Measurements from ENCODE around the gene HJURP.

HJURP gene

DNA sequence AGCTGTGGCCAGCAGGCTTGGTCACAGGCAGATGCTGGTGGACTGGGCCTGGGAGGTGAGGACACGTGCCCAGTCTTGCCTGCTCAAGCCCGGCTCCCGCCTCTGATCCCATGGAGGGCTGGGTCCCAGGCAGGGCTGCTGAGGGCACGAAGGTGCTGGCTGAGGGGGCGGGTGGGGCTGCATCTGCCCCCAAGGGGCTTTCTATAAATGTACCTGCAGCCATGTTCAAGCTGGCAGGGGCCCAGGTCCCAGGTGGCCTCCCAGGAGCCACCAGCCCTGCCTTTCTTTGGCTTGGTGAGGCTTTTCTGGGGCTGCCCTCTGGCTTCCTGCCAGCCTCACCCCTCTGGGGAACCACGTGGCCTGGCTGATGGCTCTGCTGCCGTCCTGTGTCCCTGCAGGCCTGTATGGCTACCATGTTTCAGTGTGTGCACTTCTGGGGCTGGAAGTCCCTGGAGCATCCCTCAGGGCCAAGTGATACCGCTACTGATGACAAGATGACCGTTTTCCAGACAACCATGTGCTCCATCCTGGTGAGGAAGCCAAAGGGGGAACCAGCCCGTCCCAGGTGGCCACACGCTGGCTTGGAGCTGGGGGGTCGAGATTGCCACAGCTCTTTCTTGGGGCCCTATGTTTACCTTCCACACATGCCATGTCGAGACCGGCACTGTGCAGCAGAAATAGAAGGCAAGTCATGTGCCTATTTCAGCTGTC, 23.2 kb downstream of the HJURP start:
- DNase-seq (ENCODE audit: low read depth), result no peak

DNA sequence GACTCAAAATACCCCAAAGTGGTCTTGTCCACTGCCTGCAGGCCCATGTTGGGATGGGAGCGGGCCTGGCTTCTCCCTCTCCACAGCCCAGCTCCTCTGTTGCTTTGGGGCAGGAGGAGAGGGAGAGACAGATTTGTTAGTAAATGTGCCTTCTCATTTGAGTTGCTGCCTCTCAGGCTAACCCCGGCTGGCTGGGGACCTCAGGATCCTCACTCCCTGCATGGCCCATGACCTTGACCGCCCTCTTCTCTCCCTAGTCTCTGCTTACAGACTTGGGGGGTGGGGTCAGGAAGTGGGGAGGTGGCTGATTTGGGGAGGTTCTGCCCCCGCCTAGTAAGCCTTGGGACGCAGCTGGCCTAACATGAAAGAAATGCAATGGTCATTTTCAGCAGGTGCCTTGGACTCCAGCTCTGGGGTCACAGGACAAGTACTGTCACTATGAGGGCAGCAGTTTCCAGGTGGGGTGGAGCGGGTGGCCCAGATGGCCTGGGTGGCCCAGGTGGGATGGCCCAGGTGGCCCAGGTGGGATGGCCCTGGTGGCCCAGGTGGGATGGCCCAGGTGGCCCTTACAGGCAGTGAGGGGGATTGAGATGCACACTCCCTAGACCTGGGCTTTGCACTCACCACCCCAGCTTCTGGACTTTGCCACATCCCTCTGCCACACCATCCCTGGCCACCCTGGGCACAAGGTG, 24.1 kb downstream of the HJURP start:
- no peak for DNase-seq (ENCODE audit: low read depth)

DNA sequence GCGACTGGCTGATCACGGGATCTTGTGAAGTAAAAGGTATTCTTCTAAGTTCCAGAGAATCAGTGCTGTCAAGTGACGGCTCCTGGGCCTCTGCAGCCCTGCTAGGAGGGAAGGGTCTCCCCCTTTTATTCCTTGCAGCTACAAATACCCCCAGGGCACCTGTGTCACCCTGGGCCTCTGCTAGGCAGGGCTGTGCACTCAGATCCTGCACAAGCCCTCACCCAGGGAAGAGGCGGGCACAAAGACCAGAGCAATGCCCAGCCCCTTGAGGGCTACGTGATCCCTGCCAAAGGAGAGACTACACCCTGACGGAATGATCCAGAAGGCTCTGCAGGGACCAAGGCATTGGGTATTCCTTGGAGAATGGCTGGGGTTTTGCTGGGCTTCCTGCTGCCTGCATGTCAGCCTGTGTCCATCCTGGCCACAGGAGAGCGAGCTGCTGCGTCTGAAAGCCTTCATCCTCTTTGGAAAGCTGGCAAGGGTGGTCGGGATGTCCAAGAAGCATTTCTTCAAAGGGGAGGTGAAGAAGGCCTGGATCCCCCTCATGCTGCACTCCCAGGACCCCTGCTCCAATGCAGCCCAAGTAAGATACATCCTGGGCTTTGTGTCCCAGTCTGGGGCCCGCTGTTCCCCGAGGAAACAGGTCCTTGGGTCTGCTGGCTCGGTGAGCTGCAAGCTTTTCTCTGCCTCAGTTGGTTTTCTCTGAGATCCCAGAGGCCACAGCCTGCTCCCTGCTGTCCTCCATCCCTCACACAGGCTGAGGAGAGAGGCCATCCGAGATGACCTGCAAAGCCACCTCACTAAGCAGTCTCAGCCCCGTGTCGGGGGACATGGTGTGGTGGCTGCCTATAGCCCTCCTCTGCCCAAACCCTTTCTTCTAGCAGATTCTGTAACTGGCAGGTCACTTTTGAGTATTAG, 24.9 kb downstream of the HJURP start:
- DNase-seq (ENCODE audit: low read depth), result no peak

DNA sequence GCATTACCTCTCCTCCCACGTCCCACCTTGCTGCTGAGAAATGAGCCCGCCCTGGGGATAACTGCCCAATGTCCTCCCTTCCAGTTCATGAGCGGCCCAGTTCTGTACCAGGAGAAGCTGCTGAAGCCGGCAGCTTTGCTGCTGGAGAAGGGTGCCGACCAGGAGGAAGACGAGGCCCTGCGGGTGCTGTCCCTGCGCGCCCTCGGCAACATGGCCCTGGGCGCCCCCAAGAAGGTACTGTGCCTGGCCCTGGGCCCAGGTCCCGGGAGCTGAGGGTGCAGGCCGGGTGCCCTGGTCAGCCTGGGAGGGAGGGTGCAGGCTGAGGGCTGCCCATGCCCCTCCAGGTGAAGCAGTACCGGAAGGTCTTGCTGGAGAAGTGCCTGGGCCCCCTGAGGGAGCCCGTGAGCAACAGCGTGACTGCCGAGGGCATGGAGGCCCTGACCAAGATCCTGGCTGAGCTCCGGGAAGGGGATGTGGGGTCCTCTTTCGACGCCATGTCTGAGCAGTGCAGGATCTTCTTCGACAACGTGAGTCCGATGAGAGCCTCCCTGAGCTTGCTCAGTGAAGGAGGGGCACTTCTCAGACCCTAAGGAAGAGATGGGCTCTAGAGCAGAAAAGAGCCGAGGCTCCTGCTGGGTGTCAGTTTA, 25.7 kb downstream of the HJURP start:
- no peak for DNase-seq (ENCODE audit: low read depth)

DNA sequence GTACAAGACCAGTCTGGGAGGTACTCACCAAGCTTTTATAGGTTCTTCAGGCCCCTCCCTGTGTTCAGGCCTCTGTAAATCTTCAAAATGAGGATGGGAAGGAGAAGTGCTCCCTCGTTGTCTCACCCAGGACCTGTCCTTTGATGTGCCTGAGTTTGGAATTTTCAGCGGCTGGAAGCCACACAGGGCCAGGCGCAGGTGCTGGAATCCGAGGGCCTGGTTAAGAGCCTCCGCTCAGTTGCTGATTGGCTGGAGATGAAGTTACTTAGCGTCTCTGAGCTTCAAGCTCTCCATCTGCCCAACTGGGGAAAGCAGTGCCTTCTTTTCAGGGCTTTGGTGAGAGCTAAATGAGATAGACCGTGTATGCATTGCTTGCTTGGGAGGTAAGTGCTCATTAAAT, 30.0 kb downstream of the HJURP start:
- no peak for DNase-seq (ENCODE audit: low read depth)

DNA sequence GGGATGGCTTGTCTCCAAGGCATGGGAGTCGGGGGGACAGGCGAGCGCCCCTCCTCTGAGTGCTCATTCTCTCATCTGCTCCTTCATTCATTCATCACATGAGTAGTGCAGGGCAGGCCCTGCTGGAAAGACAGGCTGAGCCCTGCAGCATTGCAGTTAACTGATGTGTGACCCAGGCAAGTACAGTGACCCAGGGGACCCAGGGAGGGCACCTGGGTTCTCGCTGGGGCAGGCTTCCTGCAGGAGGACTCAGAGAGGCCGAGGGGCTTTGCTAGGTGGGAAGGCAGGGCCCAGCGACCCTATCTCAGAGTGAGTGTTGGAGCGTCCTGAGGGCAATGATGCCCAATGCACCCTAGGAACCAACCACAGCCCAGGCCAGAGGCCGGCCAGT, 30.6 kb downstream of the HJURP start:
- no peak for DNase-seq (ENCODE audit: low read depth)

DNA sequence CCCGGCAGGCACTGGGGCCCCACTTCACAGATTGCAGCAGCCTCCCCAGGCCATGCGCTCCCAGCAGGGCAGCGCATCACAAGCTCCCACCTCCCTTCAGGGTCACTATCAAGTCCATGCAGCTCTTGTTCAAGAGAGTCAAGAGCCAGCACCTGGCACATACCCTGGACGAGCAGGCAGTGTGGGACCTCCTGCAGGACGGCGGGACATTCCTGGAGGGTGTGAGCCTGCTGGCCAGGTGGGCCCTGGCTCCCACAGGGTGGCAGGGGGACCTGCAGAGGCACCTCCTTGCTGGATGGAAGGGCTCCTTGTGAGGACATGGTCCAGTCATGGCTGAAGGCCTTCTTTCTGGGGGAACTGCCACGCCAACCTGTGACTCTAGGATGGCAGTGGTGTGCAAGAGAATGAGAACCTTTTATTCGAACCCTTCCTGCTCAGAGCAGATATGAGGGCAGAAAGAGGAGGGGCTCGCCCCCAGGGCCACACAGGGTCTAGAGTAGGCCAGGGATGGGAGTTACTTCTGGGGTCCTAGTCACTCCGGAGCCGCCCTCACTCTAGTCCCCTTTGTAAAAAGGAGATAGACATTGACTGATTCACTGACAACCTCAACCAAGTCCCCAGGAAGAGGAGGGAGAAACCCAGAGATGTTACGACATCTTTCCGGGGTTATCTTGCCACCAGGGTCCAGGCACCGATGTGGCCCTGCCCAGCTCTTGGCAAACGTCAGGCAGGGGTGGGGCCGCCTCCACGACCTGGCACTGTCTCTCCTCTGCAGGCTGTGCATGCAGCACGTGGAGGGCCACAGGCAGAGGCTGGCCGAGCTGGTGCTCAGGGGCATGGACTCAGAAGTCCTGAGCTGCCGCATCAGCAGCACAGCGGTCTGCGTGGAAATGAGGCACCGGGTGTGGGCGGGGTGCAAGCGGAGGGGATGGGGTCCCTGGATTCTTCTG, 31.3 kb downstream of the HJURP start:
- no peak for DNase-seq (ENCODE audit: low read depth)

DNA sequence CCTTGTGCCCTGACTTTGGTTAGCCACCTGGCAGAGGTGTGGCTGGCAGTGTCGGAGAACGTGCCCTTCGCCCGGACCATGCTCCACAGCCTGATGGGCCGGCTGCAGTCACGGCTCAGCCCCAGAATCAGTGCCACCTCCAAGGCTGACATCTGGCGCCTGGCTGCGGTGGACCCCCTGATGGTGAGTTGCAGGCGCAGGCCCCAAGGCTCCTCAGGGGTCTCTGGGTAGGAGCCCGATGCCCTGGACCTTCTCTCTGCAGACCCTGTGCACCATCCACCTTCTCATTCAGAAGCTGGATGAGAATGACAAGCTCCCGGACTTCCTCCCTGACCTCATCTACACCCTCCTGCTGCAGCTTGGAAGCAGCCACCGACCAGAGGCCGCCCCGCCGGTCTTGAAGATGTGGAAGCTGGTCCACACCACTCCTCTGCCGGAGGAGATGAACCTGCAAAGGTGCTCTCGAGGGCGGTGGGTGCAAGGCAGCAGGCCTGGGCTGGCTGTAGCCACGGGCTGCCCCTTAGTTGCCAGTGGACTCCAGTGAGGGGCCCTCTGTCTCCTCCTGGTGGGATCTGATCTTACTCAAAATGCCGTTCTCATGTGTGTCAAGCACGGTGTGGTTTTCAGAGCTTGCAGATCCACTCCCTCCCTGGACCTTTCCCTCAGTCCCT, 32.1 kb downstream of the HJURP start:
- DNase-seq (ENCODE audit: low read depth), result no peak

DNA sequence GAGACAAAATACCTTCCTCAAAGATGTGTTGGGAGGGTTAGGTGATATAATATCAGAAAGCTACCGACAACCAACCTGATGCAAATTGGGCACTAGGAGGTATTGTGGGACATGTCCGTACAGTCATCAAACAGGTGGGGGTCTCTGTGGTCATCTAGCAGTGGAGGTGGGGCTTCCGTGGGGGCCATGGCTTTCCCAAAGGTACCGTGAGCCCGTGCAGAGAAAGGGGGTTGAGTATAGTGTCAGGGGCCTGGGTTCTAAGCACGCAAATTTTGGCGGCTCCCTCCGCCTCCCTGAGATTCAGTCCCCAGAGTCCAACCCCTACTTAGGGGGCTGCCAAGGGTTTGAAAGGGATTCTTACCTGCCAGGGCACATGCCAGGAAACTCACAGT, 32.6 kb downstream of the HJURP start:
- no peak for DNase-seq (ENCODE audit: low read depth)

DNA sequence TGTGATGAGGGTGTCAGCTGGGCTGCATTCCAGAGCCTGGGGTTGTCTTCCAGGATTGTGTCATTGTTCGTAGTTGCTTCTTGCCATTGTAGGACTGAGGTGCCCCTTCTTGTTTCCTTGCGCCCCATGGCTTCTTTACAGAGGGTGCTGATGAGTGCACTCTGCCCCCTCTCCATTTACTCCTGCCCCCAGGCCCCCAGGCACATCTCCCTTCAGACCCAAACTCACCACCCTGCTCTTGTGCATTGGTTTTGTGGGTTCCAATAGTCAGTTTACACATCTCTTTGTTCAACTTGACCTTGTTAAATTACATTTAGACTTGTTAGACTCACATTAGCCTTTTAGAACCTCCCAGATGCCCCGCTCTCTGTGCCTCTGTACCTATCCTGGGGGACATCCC, 33.1 kb downstream of the HJURP start:
- DNase-seq (ENCODE audit: low read depth), result no peak

DNA sequence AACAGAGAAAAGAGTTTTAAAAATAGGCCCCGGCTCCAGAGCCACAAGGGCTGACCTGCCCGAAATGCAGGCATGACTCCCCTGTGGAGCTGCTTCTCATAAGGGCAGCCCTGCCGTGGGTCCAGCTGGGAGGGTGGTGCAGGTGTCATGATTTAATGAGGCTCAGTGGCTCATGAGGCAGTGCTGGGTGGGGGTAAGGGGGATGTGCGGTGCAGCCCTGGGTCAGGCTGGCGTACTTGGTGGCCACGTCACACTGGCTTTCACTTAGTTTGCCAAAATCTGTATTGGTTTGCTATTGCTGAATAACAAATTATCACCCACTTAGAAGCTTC, 33.6 kb downstream of the HJURP start:
- no peak for DNase-seq (ENCODE audit: low read depth)

DNA sequence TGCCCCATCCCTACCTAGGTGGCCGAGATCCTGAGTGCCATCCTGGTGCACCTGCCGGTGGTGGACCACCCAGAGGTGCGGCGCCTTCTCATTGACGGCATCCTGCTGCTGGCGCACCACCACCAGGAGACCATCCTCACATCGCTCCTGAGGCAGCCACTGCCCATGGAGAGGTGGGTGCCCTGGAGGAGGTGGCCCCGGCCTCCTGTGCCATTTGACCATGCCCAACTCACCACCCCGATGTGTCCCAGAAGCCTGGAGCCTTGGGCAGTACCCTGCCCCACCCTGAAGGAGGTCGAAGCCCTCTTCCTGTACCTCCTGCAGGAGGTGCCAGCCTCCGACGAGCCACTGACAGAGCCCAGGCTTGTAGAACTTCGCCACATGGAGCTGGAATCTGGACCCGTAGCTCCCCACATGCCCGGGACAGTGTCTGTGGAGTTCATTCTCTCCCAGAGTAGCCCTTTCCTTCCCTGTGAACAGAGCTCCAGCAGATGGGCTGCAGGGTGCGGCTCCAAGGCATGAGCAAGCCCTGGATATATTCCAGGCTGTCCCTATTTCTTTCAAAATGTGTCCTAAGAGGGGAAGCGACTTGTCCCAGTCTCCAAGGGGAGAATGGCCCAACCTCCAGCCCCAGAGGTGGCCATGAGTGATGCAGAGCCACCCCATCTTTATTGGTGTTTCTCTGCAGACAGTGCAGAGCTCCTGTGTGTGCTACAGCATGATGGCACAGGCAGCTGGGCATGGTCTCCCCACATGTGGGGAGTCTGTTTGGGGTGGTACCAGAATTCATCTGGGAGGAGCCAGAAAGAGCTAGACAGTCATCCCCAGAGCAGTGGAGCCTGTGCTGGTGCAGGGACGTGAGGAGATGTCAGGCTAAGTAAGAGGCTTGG, 34.2 kb downstream of the HJURP start:
- no peak for DNase-seq (ENCODE audit: low read depth)

DNA sequence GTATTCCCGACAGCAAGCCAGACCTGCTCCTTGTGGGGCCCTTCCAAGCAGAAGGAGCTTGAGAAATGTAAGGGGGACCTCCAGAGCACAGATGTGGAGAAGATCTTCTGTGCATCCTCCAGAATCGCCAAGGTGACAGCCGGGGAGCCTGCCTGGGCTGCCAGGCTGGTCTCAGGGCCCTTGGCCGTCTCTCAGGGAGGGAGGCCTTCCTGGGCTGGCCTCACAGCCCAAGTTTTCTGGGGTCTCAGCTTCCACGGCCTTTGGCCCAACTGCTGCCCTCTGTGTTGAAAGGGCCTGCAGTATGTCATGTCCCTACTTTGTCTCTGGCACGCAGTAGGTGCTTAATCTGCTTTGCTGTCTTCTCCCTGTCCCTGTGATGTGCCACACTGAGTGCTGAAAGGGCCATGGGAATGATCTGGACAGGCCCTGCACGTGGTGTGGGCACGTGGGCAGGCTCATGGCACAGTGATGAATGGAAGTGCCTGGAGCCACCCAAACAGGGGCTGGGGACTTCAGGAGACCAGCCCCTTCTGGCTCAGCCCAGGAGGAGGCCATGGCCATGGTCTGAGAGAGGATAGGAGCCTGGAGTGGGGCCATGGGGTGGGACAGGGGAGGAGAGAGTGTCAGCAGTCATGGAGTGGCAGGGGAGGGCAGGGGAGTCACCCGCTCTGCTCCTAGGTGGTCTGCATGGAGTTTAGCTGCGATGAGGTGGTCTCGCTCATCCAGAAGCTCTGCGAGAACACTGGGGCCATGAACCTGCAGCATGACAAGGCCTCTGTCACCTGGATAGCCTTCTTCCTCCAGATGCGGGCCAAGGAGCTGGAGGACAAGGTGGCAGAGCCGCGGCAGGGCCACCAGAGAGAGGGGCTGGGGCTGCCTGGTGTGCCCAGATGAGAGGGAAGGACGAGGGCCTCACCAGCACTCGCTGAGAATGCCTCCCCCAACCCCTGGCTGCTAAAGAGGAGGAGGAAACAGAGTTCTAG, 35.4 kb downstream of the HJURP start:
- DNase-seq (ENCODE audit: low read depth), result no peak

DNA sequence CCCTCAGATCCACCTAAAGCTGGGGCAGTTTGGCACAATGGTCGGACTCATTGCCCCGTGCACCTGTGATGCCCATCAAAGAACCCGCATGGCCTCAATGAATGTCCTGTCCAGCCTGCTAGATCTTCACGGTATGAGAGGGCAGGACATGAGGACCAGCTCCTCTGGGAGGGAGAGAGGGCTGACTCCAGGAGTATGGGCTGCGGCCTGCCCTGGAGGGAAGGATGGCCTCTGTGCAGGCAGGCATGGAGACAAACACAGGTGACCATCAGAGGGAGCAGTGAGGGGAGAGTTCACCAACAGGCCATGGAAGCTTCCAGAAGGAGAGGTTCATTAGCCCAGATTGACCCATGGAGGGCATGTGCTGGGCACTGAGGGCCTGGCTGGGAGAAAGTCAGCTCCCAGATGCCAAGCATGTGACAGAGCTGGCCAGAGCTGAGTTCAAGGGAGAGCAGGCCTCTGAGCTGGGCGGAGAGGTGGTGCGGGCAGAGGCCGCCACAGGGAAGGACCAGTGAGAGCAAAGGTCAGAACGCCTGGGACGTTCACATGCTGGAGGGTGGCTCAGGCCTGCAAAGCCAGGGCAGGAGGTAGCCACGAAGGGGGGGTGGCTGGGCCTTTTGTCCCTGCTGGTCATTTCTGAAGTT, 36.2 kb downstream of the HJURP start:
- DNase-seq (ENCODE audit: low read depth), result no peak

DNA sequence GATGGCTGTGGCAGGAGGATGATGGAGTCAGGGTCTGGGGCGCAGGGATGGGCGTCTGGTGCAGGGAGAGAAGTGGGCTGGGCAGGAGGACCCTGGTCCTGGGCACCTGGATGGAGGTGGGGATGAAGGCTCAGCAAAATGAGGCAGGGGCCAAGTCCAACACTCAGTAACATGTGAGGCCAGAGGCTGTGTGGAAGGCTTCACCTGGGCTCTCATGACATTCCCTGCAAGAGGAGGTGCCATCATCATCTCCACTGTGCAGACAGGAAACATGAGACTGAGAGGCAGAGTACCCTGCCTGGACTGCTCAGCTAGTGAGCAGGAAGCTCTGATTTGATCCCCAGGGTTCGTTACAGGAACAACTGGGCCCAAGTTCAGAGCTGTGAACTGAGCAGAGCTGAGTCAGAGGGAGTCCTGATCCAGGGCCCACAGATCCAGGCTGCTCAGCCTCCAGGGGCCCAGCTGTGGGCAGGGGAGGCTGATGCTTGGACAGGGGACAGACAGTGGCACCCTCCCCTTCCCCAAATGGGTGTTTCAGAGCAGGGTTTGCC, 36.9 kb downstream of the HJURP start:
- DNase-seq (ENCODE audit: low read depth), result no peak

DNA sequence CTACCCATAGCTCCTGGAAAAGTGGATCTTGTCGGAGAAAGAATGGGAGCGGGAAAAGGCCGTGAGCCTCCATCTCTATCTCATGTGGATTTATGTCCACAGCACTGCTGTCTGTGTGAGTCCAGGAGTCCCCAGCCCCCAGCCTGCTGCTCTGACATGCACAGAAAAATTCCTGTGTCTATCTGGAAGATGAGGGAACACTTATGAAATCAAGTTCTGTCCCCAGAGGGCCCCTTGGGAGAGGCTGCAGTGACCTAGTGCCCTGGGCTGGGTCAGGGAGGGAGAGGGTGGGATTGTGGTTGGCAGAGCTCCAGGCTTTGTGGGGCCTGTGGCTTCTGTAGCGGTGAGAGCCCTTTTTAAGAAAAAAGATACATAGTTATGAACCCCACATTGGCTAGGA, 37.6 kb downstream of the HJURP start:
- no peak for DNase-seq (ENCODE audit: low read depth)

DNA sequence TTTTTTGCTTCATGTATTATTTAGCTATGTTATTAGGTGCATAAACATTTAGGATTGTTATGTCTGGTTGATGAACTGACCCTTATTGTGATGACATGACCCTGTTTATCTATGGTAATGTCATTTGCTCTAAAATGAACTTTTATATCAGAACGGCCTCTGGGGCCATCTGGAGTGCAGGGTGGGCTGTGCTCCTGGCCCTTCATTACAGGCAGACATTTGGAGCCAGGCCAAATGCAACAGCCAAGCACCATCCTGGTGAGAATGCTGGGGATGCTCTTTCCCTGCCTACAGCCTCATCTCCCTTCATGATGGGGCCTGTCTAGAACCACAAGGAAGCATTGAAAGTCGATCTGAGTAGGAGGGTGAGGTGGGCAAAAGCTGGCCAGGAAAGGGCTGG, 38.0 kb downstream of the HJURP start:
- DNase-seq (ENCODE audit: low read depth), result no peak

DNA sequence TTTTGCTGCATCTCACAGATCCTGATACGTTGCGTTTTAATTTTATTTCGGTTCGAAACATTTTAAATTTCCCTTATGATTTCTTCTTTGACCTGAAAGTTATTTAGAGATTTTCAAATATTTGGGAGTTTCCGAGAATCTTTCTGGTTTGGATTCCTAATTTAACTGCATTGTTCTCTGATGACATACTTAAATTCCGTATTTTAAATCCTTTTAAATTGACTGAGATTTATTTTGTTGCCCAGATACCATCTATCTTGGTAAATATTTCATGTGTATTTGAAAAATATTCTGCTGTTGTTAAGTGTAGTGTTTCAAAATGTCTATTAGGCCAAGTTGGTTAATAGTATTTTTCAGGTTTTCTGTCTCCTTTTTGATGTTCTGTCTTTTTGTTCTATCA, 38.5 kb downstream of the HJURP start:
- DNase-seq (ENCODE audit: low read depth), result no peak

All from T follicular helper cell (primary cell).